HEK293 (cell line): ENCODE data around the gene CDK16.
A peak's percentile ranks its signal among the peaks of the same experiment; 100 is the strongest.

Experiments
- BCL11A ChIP-seq: fragments of 450-650 bp; formaldehyde crosslinking; IDR thresholded peaks from 2 replicates; pipeline ENCODE4 v1.5.1; 2016; ENCODE audit warnings: low read depth, missing biosample characterization, missing genetic modification characterization
- BCL11B ChIP-seq: fragments of 450-650 bp; formaldehyde crosslinking; IDR thresholded peaks from 2 replicates; pipeline ENCODE4 v1.5.1; 2016; ENCODE audit warnings: low read depth, missing biosample characterization, missing genetic modification characterization
- HIC1 ChIP-seq: fragments of 450-650 bp; formaldehyde crosslinking; IDR thresholded peaks from 2 replicates; pipeline ENCODE4 v1.5.1; 2016; ENCODE audit warnings: missing biosample characterization, missing genetic modification characterization
- INSM2 ChIP-seq: fragments of 450-650 bp; formaldehyde crosslinking; IDR thresholded peaks from 2 replicates; pipeline ENCODE4 v1.5.1; 2016; ENCODE audit warnings: missing biosample characterization, missing genetic modification characterization
- OSR2 ChIP-seq: fragments of 450-650 bp; formaldehyde crosslinking; IDR thresholded peaks from 2 replicates; pipeline ENCODE4 v1.5.1; 2016; ENCODE audit warnings: missing biosample characterization, missing genetic modification characterization
- PBX3 ChIP-seq: sonication (generic); formaldehyde crosslinking; IDR thresholded peaks from 2 replicates; pipeline ENCODE4 v1.8.1; 2022; ENCODE audit warnings: mild to moderate bottlenecking, moderate library complexity, missing genetic modification reagents
- PRDM1 ChIP-seq: fragments of 450-650 bp; formaldehyde crosslinking; IDR thresholded peaks from 2 replicates; pipeline ENCODE4; 2016; ENCODE audit warnings: missing biosample characterization, missing genetic modification characterization
- SCRT1 ChIP-seq: fragments of 450-650 bp; formaldehyde crosslinking; IDR thresholded peaks from 2 replicates; pipeline ENCODE4 v1.5.1; 2016; ENCODE audit warnings: missing biosample characterization, missing genetic modification characterization, borderline replicate concordance
- SP7 ChIP-seq: fragments of 450-650 bp; formaldehyde crosslinking; IDR thresholded peaks from 2 replicates; pipeline ENCODE4 v1.5.1; 2016; ENCODE audit warnings: missing biosample characterization, missing genetic modification characterization
- YY2 ChIP-seq: fragments of 450-650 bp; formaldehyde crosslinking; IDR thresholded peaks from 2 replicates; pipeline ENCODE4 v1.5.1; 2016; ENCODE audit warnings: missing biosample characterization, missing genetic modification characterization
- ZEB2 ChIP-seq: fragments of 450-650 bp; formaldehyde crosslinking; IDR thresholded peaks from 2 replicates; pipeline ENCODE4 v1.5.1; 2016; ENCODE audit warnings: missing biosample characterization, missing genetic modification characterization
- ZFHX2 ChIP-seq: fragments of 450-650 bp; formaldehyde crosslinking; conservative IDR thresholded peaks from 2 replicates; pipeline ENCODE4 v1.5.1; 2016; ENCODE audit warnings: missing biosample characterization, missing genetic modification characterization
- ZIC2 ChIP-seq: fragments of 450-650 bp; formaldehyde crosslinking; IDR thresholded peaks from 2 replicates; pipeline ENCODE4 v1.5.1; 2016; ENCODE audit warnings: missing biosample characterization, missing genetic modification characterization
- ZNF133 ChIP-seq: fragments of 450-650 bp; formaldehyde crosslinking; IDR thresholded peaks from 2 replicates; pipeline ENCODE4 v1.5.1; 2016; ENCODE audit warnings: missing biosample characterization, missing genetic modification characterization
- ZNF155 ChIP-seq: fragments of 450-650 bp; formaldehyde crosslinking; IDR thresholded peaks from 2 replicates; pipeline ENCODE4 v1.5.1; 2016; ENCODE audit warnings: missing biosample characterization, missing genetic modification characterization
- ZNF202 ChIP-seq: fragments of 450-650 bp; formaldehyde crosslinking; IDR thresholded peaks from 2 replicates; pipeline ENCODE4 v1.5.1; 2016; ENCODE audit warnings: missing biosample characterization, missing genetic modification characterization, borderline replicate concordance
- ZNF274 ChIP-seq, 2 experiments: fragments of 200-500 bp in 1 of 2; fragments of 450-650 bp in 1 of 2; sonication (Bioruptor generic) in 1 of 2; formaldehyde crosslinking in 1 of 2; IDR thresholded peaks; 2 replicates each; pipeline versions ENCODE4 v1.5.1 to v1.6.1; 2014 to 2016; ENCODE audit warnings: borderline replicate concordance in 1 of 2, inconsistent platforms in 1 of 2, low read length in 1 of 2, missing biosample characterization in 1 of 2, missing genetic modification characterization in 1 of 2
- ZNF398 ChIP-seq: fragments of 450-650 bp; formaldehyde crosslinking; IDR thresholded peaks from 2 replicates; pipeline ENCODE4 v1.5.1; 2017; ENCODE audit warnings: missing biosample characterization, missing genetic modification characterization
- ZNF48 ChIP-seq: fragments of 450-650 bp; formaldehyde crosslinking; IDR thresholded peaks from 2 replicates; pipeline ENCODE4 v1.5.1; 2016; ENCODE audit warnings: missing biosample characterization, missing genetic modification characterization
- ZNF530 ChIP-seq: fragments of 450-650 bp; formaldehyde crosslinking; IDR thresholded peaks from 2 replicates; pipeline ENCODE4 v1.5.1; 2016; ENCODE audit warnings: low read depth, missing biosample characterization, missing genetic modification characterization
- ZNF558 ChIP-seq: fragments of 450-650 bp; formaldehyde crosslinking; IDR thresholded peaks from 2 replicates; pipeline ENCODE4 v1.5.1; 2016; ENCODE audit warnings: missing biosample characterization, missing genetic modification characterization
- ZNF629 ChIP-seq: fragments of 450-650 bp; formaldehyde crosslinking; IDR thresholded peaks from 2 replicates; pipeline ENCODE4 v1.5.1; 2017; ENCODE audit warnings: missing biosample characterization, missing genetic modification characterization
- ZNF658 ChIP-seq: fragments of 450-650 bp; formaldehyde crosslinking; IDR thresholded peaks from 2 replicates; pipeline ENCODE4; 2016; ENCODE audit warnings: missing biosample characterization, missing genetic modification characterization
- ZNF660 ChIP-seq: fragments of 450-650 bp; IDR thresholded peaks from 2 replicates; pipeline ENCODE4 v1.5.1; 2018; ENCODE audit warnings: missing biosample characterization, mild to moderate bottlenecking, missing genetic modification characterization
- ZNF747 ChIP-seq: fragments of 450-650 bp; formaldehyde crosslinking; IDR thresholded peaks from 2 replicates; pipeline ENCODE4 v1.5.1; 2016; ENCODE audit warnings: missing biosample characterization, missing genetic modification characterization
- ZNF792 ChIP-seq: fragments of 450-650 bp; formaldehyde crosslinking; IDR thresholded peaks from 2 replicates; pipeline ENCODE4 v1.5.1; 2016; ENCODE audit warnings: missing biosample characterization, missing genetic modification characterization
- ZNF830 ChIP-seq: fragments of 450-650 bp; IDR thresholded peaks from 2 replicates; pipeline ENCODE4 v1.5.0; 2018; ENCODE audit warnings: missing biosample characterization, missing genetic modification characterization, low read depth, mild to moderate bottlenecking, moderate library complexity
- ZSCAN5A ChIP-seq: fragments of 450-650 bp; formaldehyde crosslinking; IDR thresholded peaks from 2 replicates; pipeline ENCODE4 v1.5.1; 2016; ENCODE audit warnings: missing biosample characterization, missing genetic modification characterization
- TF ChIP-seq, protein P1 (sequence below): fragments of 450-650 bp; formaldehyde crosslinking; IDR thresholded peaks from 2 replicates; pipeline ENCODE4; 2016; ENCODE audit warnings: missing biosample characterization, missing genetic modification characterization
- TF ChIP-seq, protein P2 (sequence below): fragments of 450-650 bp; formaldehyde crosslinking; IDR thresholded peaks from 2 replicates; pipeline ENCODE4 v1.5.1; 2016; ENCODE audit warnings: missing biosample characterization, missing genetic modification characterization

The CDK16 gene

DNA sequence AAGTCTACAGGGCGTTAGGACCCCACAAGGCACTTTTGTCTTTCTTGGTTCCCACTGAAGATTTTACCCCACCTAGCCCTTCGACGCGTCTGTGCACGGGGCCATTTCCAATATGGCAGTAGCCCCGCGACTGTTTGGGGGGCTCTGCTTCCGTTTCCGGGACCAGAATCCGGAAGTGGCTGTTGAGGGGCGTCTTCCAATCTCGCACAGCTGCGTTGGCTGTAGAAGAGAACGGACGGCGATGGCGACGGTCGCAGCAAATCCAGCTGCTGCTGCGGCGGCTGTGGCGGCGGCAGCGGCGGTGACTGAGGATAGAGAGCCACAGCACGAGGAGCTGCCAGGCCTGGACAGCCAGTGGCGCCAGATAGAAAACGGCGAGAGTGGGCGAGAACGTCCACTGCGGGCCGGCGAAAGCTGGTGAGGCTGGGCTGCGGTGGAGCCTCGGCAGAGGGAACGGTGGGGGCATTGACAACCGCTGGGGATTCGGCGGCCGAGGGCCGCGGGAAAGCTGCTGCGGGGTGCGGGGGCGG is 14.4 kb downstream of the CDK16 start, which contains the start of gene USP11 (continued):
- TF ChIP-seq ZNF274 (IDR thresholded peaks at IDR 0.05; ENCODE audit: low read length) (no peak), ZNF274 (tag by site-specific recombination; IDR thresholded peaks at IDR 0.05; ENCODE audit: borderline replicate concordance) (no peak), ZNF629 (no peak), ZSCAN5A (tag by site-specific recombination) (no peak), HIC1 (tag by site-specific recombination) (no peak), ZNF202 (tag by site-specific recombination) (no peak), ZNF660 (0 out of 2 replicates have a peak, but pooled peaks have one; percentile 35), ZNF747 (tag by site-specific recombination) (no peak), ZEB2 (tag by site-specific recombination) (no peak), ZNF48 (tag by site-specific recombination) (no peak), ZNF658 (tag by site-specific recombination) (no peak), ZNF792 (tag by site-specific recombination) (no peak), ZFHX2 (tag by site-specific recombination) (no peak), OSR2 (no peak; the same call in 1 of the 2 replicates), BCL11B (no peak), PRDM1 (no peak), ZNF530 (tag by site-specific recombination) (no peak), SCRT1 (tag by site-specific recombination) (no peak), BCL11A (tag by site-specific recombination) (no peak), ZNF133 (no peak), ZNF830 (tag by site-specific recombination) (no peak), PBX3 (peak; percentile 39; the same call in 1 of the 2 replicates), ZNF155 (no peak), SP7 (tag by site-specific recombination) (peak; percentile 75), ZNF558 (tag by site-specific recombination) (no peak), INSM2 (tag by site-specific recombination) (peak; percentile 24; the same call in 1 of the 2 replicates), YY2 (peak; percentile 87), ZNF398 (tag by site-specific recombination) (no peak), ZIC2 (no peak)
- TF ChIP-seq, protein P1, sequence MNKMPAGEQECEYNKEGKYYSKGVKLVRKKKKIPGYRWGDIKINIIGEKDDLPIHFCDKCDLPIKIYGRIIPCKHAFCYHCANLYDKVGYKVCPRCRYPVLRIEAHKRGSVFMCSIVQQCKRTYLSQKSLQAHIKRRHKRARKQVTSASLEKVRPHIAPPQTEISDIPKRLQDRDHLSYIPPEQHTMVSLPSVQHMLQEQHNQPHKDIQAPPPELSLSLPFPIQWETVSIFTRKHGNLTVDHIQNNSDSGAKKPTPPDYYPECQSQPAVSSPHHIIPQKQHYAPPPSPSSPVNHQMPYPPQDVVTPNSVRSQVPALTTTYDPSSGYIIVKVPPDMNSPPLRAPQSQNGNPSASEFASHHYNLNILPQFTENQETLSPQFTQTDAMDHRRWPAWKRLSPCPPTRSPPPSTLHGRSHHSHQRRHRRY (tag by site-specific recombination): no peak
- TF ChIP-seq, protein P2, sequence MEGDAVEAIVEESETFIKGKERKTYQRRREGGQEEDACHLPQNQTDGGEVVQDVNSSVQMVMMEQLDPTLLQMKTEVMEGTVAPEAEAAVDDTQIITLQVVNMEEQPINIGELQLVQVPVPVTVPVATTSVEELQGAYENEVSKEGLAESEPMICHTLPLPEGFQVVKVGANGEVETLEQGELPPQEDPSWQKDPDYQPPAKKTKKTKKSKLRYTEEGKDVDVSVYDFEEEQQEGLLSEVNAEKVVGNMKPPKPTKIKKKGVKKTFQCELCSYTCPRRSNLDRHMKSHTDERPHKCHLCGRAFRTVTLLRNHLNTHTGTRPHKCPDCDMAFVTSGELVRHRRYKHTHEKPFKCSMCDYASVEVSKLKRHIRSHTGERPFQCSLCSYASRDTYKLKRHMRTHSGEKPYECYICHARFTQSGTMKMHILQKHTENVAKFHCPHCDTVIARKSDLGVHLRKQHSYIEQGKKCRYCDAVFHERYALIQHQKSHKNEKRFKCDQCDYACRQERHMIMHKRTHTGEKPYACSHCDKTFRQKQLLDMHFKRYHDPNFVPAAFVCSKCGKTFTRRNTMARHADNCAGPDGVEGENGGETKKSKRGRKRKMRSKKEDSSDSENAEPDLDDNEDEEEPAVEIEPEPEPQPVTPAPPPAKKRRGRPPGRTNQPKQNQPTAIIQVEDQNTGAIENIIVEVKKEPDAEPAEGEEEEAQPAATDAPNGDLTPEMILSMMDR (tag by site-specific recombination): no peak
